ENCODE results near the gene VDAC1. TPM values are rescaled to one million over a fixed set of nuclear protein-coding genes. Genes with fewer than 3 reads are reported as not detected.

The VDAC1 gene
- total RNA-seq, 1 donor from 2014 or later = 158 TPM

DNA sequence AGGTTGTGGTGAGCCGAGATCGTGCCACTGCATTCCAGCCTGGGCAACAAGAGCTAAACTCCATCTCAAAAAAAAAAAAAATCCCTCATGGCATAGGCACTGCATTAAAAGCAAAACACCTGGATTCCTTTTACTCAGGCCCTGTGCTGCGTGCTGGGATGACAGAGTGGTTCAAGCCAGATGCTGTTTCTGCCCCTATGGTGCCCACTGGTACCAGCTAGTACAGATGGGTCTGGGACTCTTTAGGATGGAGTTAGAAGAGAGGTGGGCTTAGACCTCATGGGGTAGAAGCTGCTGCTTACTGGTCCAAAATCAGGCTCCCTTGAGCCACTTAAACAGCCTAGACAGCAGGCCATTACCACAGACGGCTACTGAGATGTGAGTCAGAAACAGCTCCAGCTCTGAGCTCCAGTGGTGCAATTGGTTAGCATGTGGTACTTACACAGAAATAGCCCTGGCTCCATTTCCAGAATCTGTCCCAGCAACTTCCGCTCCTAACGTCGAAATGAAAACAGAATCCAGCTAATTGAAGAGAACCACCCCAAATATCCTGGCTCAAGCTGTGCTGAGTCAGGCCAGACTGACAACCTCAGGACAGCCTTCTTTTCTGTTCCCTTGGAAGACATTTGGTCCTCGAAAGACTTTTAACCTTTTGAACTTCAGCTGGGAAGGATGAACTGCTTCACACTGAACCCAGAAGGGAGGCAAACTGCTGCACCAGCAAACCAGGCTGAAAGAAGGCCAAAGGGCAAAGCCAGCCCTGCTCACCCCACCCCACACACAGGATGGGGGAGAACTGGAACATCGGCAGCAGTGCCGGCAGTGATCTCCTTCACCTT is 51.8 kb downstream of the VDAC1 start:
- ATAC-seq (ENCODE audit: low read depth) (no peak), DNase-seq (no peak)
- intact Hi-C loops (cut with micrococcal nuclease) = no loop called here
- H3K27me3 Mint-ChIP-seq = no peaks in the 10 kb centered on the region
- peaks cover 24% of the 10 kb centered on the region for H3K4me1 Mint-ChIP-seq
- POLR2A ChIA-PET = interaction anchor here (1.4 kb wide), 1 partner anchor 16 kb away, joined by 4 read pairs; no protein-coding TSS in a partner anchor
- no peak overlapping the region for H3K27ac Mint-ChIP-seq
- CTCF ChIA-PET = no interaction called here
- no peak overlapping the region for H3K4me3 Mint-ChIP-seq
- TF ChIP-seq, protein P1, sequence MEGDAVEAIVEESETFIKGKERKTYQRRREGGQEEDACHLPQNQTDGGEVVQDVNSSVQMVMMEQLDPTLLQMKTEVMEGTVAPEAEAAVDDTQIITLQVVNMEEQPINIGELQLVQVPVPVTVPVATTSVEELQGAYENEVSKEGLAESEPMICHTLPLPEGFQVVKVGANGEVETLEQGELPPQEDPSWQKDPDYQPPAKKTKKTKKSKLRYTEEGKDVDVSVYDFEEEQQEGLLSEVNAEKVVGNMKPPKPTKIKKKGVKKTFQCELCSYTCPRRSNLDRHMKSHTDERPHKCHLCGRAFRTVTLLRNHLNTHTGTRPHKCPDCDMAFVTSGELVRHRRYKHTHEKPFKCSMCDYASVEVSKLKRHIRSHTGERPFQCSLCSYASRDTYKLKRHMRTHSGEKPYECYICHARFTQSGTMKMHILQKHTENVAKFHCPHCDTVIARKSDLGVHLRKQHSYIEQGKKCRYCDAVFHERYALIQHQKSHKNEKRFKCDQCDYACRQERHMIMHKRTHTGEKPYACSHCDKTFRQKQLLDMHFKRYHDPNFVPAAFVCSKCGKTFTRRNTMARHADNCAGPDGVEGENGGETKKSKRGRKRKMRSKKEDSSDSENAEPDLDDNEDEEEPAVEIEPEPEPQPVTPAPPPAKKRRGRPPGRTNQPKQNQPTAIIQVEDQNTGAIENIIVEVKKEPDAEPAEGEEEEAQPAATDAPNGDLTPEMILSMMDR (IDR thresholded peaks at IDR 0.05) = no peak
- peaks cover 37% of the 10 kb centered on the region for H3K36me3 Mint-ChIP-seq (ENCODE audit: low read depth)
- H3K9me3 Mint-ChIP-seq = no peaks in the 10 kb centered on the region

- Mint-ChIP-seq H3K4me1 (peaks cover 7% of the 10 kb centered on the region), H3K4me3 (no peak overlapping the region), H3K9me3 (no peaks in the 10 kb centered on the region), H3K27me3 (no peaks in the 10 kb centered on the region), H3K36me3 (ENCODE audit: low read depth) (peaks cover 21% of the 10 kb centered on the region), H3K27ac (no peak overlapping the region)
- DNase-seq (no peak), ATAC-seq (ENCODE audit: low read depth) (no peak)
- intact Hi-C loops (cut with micrococcal nuclease) = no loop called here
- CTCF ChIA-PET = no interaction called here
- POLR2A ChIA-PET = interaction anchor here (0.7 to 1.3 kb wide), 2 partner anchors 16 to 54 kb away, joined by 3 to 4 read pairs; no protein-coding TSS in a partner anchor
- TF ChIP-seq, protein P1 (IDR thresholded peaks at IDR 0.05) = no peak
Measured at GRCh38 chr5:133950821-133951612, 53.8 kb downstream of the VDAC1 start.

- CTCF ChIA-PET = interaction anchor here (0.6 to 2.0 kb wide), 3 partner anchors 161 to 525 kb away, joined by 3 to 6 read pairs (median 5); no protein-coding TSS in a partner anchor
- Mint-ChIP-seq H3K4me1 (peaks cover 9% of the 10 kb centered on the region), H3K9me3 (no peaks in the 10 kb centered on the region), H3K27ac (no peak overlapping the region), H3K4me3 (no peak overlapping the region), H3K27me3 (no peaks in the 10 kb centered on the region), H3K36me3 (ENCODE audit: low read depth) (peaks cover 2% of the 10 kb centered on the region)
- POLR2A ChIA-PET = interaction anchor here (1.3 kb wide), 1 partner anchor 20 kb away, joined by 3 read pairs; no protein-coding TSS in a partner anchor
- DNase-seq = no peak
- intact Hi-C loops (cut with micrococcal nuclease) = no loop called here
- TF ChIP-seq, protein P1 (IDR thresholded peaks at IDR 0.05) = no peak
- no peak for ATAC-seq (ENCODE audit: low read depth)
Measured at GRCh38 chr5:133948721-133949120, 56.1 kb downstream of the VDAC1 start.

DNA sequence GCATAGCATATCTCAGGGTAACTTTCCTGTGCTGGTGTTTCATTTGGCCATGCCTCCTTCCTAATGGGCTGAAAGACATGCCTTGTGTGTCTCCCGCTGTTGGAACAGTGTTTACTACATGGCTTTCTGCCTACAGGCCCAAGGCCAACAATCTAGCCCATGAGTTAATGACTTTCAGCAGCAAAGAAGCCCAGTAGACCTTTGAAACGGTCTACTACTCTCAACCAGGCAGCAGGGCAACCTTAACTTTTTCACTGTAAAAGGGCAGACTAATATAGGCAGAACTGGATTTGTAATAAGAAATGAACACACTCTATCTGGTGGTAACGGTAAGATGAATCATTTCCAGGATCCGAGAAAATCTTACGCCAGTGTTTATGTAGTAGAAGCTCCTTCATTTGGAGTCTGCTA is 57.3 kb downstream of the VDAC1 start:
- Mint-ChIP-seq H3K27me3 (no peaks in the 10 kb centered on the region), H3K36me3 (ENCODE audit: low read depth) (no peaks in the 10 kb centered on the region), H3K4me1 (peaks cover 20% of the 10 kb centered on the region), H3K4me3 (no peak overlapping the region), H3K27ac (no peak overlapping the region), H3K9me3 (no peaks in the 10 kb centered on the region)
- CTCF ChIA-PET = interaction anchor here (2.0 kb wide), 1 partner anchor 524 kb away, joined by 5 read pairs; no protein-coding TSS in a partner anchor
- POLR2A ChIA-PET = no interaction called here
- DNase-seq = no peak
- TF ChIP-seq, protein P1 (IDR thresholded peaks at IDR 0.05) = no peak
- ATAC-seq (ENCODE audit: low read depth) = no peak
- intact Hi-C loops (cut with micrococcal nuclease) = no loop called here

GRCh38 chr5:133945568-133945967 is 59.2 kb downstream of the VDAC1 start:
- CTCF ChIA-PET = interaction anchor here (1.1 to 2.1 kb wide), 9 partner anchors 11 to 837 kb away, joined by 3 to 12 read pairs (median 8); no protein-coding TSS in a partner anchor
- TF ChIP-seq, protein P1 (IDR thresholded peaks at IDR 0.05) = no peak
- peaks cover 34% of the 10 kb centered on the region for H3K4me1 Mint-ChIP-seq
- no peaks in the 10 kb centered on the region for H3K36me3 Mint-ChIP-seq (ENCODE audit: low read depth)
- H3K4me3 Mint-ChIP-seq = no peak overlapping the region
- H3K27me3 Mint-ChIP-seq = no peaks in the 10 kb centered on the region
- no peak overlapping the region for H3K27ac Mint-ChIP-seq
- intact Hi-C loops (cut with micrococcal nuclease) = no loop called here
- DNase-seq (no peak), ATAC-seq (ENCODE audit: low read depth) (no peak)
- no peaks in the 10 kb centered on the region for H3K9me3 Mint-ChIP-seq
- POLR2A ChIA-PET = no interaction called here

Measured in activated B cell treated with CpG ODN at 0.5 μM for 24 hours (primary cell).